Kidney epithelial cell (primary cell): ENCODE data around the gene IGFBP5. TPM values are rescaled to one million over a fixed set of nuclear protein-coding genes. Genes with fewer than 3 reads are reported as not detected.

ENCODE experiments used
- DNase-seq: peaks from one replicate; pipeline ENCODE4 v3.0.0-alpha.2; 2010; ENCODE audit warnings: low read depth
- H3K27me3 ChIP-seq: 2 replicates; pipeline ENCODE4 v1.6.0; 2011; ENCODE audit warnings: low read length; ENCODE audit not compliant: control insufficient read depth, insufficient read depth
- H3K36me3 ChIP-seq: 2 replicates; pipeline ENCODE4 v1.5.1; 2011; ENCODE audit warnings: low read length; ENCODE audit not compliant: control insufficient read depth, insufficient read depth
- H3K4me3 ChIP-seq: 2 replicates; pipeline ENCODE4 v1.5.1; 2011; ENCODE audit warnings: low read depth, mild to moderate bottlenecking, control low read depth, low read length
- total RNA-seq: library from RNA; depleted of rRNA; stranded (reverse); fragments of >200 nt; gene quantifications from 2 replicates; pipeline ENCODE4 v1.2.3, GENCODE V29; 2015
- TF ChIP-seq, protein P1 (sequence below): IDR thresholded peaks from 2 replicates; pipeline ENCODE4 v1.5.1; 2011; ENCODE audit warnings: mild to moderate bottlenecking, moderate library complexity, low read length, control low read depth, inconsistent platforms; ENCODE audit not compliant: insufficient read depth, poor library complexity, severe bottlenecking

Gene IGFBP5
- total RNA-seq, 1 donor from 2014 or later: 51.7 TPM

DNA sequence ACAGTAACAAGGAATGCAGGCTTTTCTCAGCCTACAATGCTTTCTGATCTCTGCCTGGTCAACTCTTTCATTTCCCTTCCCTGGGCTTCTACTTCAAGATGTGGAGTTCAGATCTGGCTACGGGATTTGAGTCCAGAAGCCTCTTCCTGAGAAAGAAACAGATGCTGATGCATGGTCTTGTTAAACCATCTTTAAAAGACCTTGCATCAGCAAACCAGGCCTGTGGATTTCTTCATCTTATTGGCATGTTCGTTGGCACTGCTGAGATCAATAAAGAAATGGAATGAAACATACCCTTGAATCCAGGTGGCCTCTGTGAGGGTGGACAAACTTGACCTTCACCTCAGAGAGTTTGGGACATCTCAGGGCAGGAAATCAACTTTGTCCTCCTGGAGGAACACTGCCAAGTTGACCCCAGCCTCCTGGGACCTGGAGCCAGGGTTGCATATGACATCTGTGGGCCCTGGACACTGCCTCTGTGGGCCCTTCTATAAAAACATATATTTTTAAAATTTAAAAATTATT lies 40.8 kb downstream of the IGFBP5 start:
- Histone ChIP-seq H3K4me3 (no peak overlapping the region), H3K36me3 (no peaks in the 10 kb centered on the region), H3K27me3 (no peaks in the 10 kb centered on the region)
- no peak for DNase-seq
- TF ChIP-seq, protein P1, sequence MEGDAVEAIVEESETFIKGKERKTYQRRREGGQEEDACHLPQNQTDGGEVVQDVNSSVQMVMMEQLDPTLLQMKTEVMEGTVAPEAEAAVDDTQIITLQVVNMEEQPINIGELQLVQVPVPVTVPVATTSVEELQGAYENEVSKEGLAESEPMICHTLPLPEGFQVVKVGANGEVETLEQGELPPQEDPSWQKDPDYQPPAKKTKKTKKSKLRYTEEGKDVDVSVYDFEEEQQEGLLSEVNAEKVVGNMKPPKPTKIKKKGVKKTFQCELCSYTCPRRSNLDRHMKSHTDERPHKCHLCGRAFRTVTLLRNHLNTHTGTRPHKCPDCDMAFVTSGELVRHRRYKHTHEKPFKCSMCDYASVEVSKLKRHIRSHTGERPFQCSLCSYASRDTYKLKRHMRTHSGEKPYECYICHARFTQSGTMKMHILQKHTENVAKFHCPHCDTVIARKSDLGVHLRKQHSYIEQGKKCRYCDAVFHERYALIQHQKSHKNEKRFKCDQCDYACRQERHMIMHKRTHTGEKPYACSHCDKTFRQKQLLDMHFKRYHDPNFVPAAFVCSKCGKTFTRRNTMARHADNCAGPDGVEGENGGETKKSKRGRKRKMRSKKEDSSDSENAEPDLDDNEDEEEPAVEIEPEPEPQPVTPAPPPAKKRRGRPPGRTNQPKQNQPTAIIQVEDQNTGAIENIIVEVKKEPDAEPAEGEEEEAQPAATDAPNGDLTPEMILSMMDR: no peak

DNA sequence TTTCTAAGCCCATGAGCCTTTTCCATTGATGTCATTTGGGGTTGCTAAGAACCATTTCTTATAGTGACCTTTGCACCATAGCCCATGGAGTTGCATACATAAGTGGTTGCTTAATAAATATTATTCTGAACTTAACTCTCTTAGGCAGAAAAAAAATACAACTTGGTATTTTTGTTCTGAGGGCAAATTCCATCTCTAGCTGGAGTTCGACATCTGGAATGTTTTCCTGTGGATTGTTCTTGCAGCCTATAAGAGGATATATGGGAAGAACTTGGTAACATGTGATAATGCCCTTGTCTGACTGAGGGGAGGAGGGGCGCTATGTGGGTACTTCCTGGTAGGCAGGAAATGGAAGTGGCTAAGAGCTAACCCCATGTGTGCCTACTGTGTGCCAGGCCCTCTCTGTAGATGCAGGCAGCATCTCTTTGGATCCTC lies 41.4 kb downstream of the IGFBP5 start:
- DNase-seq: no peak
- H3K36me3 ChIP-seq: no peaks in the 10 kb centered on the region
- no peak overlapping the region for H3K4me3 ChIP-seq
- no peaks in the 10 kb centered on the region for H3K27me3 ChIP-seq
- TF ChIP-seq, protein P1: no peak

DNA sequence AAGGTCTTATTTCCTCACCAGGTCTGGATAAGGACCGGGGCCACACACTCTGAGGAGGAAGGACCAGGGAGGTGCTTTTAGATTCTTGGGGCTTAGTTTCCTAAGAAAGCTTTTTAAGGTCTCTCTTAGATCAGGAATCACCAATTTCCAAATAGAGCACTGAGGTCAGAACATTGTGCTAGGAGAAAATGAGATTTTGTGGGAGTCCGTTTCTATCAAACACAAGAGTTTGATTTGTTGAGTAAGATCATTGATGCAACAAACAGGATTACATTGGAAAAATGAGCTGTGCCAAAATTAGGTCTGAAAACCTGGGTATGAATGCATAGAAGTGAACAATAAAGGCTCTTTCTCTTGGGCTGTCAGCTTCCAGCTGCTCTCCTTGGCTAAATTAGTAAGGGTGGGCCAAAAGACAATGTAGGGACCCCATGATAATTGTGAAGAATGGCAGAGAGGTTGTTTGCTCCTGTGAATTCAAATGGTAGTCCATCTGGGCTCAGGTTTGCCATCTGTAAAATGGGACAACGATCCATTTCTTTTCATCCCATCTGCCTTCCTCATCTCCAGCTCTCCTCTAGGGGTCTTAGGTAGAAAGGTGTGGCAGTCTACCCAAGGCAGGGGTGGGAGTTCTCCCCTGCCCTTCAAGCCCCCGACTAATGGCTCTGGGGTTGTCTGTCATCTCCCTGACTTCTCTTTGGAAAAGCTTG lies 42.1 kb downstream of the IGFBP5 start:
- no peak for DNase-seq
- Histone ChIP-seq H3K36me3 (no peaks in the 10 kb centered on the region), H3K4me3 (no peak overlapping the region), H3K27me3 (no peaks in the 10 kb centered on the region)
- TF ChIP-seq, protein P1: no peak

DNA sequence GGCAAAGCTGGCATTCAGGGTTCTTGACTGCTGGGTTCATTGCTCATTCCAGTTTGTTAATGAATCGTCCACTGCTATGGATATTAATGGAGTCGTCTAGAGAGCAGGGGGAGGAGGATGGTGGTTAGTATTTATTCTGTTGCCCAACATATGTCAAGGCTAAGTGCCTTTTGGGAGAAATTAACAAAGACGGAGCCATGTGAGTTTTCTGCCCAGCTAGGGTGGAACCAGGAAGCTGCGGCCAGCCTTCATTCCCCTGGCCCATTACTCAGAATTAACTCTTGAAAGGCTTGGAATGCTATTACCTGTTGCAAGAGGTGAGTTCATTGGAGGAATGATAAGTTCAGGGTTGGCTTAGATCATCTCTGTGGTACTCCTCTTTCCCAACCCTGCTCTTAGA lies 42.8 kb downstream of the IGFBP5 start:
- Histone ChIP-seq H3K4me3 (no peak overlapping the region), H3K27me3 (no peaks in the 10 kb centered on the region), H3K36me3 (no peaks in the 10 kb centered on the region)
- no peak for DNase-seq
- TF ChIP-seq, protein P1: no peak

DNA sequence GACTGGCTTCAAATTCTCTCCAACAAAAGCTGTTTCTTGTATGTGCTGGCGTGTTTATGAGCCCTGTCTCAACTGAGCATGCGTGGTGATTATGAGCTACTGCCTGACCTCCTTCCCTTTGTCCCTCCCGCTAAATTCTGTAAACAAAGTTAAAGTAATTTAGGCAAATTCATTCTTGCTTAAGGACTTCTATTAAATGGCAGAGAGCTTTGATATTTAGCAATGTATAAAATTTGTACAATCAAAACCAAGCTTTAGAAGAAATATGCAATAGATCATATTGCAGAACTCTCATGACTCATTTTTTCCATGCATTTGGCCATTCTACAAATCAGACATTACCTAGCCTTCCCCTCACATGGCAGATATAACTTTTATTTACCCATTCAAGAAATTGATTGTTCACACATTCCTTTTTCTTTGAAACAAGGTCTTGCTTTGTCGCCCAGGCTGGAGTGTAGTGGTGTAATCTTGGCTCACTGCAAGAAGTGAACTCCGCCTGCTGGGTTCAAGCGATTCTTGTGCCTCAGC lies 43.9 kb downstream of the IGFBP5 start:
- TF ChIP-seq, protein P1: no peak
- Histone ChIP-seq H3K4me3 (no peak overlapping the region), H3K36me3 (no peaks in the 10 kb centered on the region), H3K27me3 (no peaks in the 10 kb centered on the region)
- no peak for DNase-seq
